GM19351 (cell line): ENCODE measurements around the gene CSNK1A1.

Experiments
- ATAC-seq: cut with Tn5 transposase; IDR thresholded peaks from one replicate; pipeline ENCODE4 v1.9.1; 2021; ENCODE audit warnings: mild to moderate bottlenecking, moderate library complexity; ENCODE audit not compliant: unreplicated experiment

CSNK1A1 gene

GRCh38 chr5:149495673-149496072 is 55.6 kb downstream of the CSNK1A1 start:
- ATAC-seq = no peak

- ATAC-seq = no peak
These were observed 57.9 kb downstream of the CSNK1A1 start for GRCh38 chr5:149493316-149493715.

DNA sequence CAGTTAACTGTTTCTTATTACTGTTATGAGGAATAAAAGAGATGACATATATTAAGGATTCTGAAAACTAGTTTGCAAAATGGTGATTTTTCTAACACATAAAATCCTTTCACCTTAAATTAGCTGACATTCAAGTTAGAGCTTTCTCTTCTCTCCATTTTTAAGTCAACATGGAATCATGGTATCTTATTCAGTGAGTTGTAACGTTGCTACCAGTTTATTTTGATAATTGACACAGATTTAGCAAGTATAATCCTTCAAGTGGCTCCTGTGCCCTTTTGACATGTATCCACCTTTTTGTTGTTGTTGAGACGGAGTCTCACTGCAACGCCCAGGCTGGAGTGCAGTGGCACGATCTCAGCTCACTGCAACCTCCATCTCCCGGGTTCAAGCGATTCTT is 58.5 kb downstream of the CSNK1A1 start:
- ATAC-seq = no peak

GRCh38 chr5:149490599-149491485 is 60.4 kb downstream of the CSNK1A1 start:
- no peak for ATAC-seq

- ATAC-seq = no peak
These were observed 61.6 kb downstream of the CSNK1A1 start for GRCh38 chr5:149489605-149490037.

- no peak for ATAC-seq
These were observed 62.5 kb downstream of the CSNK1A1 start for GRCh38 chr5:149488645-149489306.

- ATAC-seq = no peak
These were observed 63.6 kb downstream of the CSNK1A1 start for GRCh38 chr5:149487672-149488071.

DNA sequence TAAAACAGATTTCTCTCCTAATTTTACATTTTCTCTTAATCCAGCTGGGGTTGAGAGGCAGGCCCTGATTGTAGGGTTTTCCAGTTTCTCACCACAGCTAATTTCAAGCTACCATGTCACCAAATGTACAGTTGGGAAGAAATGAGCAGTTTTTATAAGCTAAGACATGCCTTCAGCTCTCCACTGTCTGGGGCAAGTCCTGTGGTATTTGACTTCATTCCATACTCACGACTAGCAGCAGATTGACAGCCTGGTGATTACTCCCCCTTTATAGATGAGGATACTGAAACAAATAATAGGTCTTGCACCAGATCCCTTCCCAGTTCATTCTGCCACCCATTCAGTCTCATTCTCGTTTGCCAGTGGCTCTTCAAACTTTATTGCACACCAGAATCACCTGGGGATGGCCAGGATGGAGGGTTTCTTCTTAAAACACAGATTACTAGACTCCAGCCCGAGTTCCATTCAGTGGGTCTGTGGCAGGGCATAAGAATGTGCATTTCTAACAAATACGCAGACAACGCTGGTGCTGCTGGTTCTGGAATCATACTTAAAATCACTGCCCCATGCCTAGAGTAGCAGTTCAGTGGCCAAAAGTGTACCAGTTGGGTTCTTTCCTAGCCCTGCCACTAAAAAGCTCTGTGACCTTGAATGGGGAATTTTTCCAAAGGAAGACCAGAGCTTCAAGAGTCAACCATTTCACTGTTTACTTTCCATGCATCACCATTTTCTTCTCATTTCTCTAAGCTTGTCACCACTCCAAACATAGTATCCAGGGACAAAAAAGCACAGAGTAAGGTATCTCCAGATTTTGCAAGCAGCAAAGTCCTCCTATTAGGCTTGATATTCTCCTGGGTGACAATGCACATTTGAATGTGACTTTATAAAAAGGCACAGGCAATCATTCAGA is 64.3 kb downstream of the CSNK1A1 start:
- no peak for ATAC-seq

DNA sequence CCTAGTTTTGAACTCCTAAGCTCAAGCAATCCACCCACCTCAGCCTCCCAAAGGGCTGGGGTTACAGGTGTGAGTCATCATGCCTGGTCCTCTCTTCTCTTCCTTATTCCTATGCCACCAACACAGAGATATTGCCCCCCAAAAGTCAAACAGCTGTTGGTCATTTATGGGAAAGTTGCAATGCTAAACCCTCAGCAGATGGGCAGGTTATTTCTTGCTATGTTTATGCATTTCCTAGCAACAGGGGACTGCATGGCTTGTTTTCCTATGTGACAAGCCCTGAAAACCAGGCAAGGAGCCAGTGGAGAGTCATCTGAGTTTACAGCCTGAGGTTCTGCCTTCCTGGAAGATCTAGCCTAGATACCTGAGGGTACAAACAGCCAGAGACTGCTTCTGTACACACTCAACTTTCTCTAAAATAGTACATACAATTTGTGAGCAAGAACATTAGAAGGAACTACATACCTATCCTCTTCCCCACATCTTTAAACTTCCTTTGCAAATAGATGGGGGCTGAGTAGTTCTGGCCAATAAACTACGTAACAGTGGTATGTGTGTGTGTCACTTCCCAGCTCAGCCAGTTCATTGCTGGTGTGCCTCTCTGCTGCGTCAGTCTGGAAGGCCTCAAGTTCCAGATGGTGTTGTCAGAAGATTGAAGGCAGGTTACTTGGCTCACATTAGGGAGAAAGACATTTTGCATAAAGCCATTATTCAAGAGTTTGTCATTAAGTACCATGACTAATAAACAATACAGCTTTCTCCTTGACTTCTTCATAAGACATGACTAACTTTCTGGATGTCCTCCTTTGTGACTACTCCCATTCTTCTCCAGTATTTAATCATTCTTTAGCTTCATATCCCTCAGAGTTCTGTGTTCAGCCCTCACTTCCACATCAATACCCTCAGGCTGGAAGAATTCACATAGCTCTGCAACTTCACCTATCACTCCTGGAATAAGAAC is 65.3 kb downstream of the CSNK1A1 start:
- no peak for ATAC-seq

- no peak for ATAC-seq
These were observed 69.8 kb downstream of the CSNK1A1 start for GRCh38 chr5:149481485-149481884.

DNA sequence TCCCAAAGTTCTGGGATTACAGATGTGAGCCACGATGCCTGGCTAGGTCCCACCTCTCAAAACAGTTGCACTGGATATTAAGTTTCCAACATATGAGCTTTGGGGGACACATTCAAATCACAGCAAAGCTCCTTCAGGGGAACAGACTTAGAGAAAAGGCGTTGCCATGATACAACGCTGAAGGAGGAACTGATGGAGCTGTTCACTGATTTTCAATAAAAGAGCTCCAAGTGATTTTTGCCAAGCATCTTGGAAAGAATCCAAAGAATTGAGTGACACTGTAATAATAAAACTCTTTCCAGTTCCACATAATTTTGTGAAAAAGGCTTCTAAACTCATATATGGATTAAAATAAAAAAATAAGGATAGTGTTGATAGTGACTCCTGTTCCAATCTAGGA is 72.5 kb downstream of the CSNK1A1 start:
- no peak for ATAC-seq

GRCh38 chr5:149475777-149476176 is 75.5 kb downstream of the CSNK1A1 start:
- ATAC-seq = no peak

DNA sequence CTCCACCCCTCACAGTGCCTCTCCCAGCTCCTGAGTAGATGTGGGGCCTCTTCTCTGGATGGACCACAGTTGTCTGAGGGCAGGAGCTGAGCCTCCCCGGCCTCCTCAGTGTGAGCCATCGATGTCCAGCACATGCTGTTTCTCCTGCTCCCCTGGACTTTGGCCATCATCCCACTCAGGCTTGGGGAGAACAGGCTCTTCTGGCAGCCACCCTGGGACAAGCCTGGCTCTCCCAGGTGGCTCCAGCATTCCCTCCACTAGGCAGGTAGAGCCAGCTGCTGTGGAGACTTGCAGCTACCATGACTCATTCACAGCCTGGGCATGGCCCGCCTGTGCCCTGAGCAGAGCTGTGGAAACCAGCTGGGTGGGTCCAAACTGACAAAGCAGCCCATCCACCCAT is 77.0 kb downstream of the CSNK1A1 start:
- ATAC-seq = no peak

GRCh38 chr5:149473441-149473840 is 77.8 kb downstream of the CSNK1A1 start:
- ATAC-seq = no peak

DNA sequence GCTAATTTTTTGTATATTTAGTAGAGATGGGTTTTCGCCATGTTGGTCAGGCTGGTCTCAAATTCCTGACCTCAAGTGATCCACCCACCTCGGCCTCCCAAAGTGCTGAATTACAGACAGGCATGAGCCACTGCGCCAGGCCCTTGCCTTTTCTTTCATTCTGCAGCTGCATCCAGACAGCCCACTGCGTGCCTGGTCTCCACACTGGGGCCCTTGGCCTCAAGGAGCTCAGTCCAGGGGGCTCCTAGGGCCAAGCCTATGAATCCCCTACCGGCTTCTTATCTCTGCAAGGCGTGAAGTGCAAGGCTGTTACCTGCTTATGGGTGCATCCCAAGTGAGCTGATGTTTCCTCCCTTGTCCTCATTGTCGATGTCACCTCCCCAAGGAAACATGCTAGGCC is 78.8 kb downstream of the CSNK1A1 start:
- ATAC-seq = no peak

DNA sequence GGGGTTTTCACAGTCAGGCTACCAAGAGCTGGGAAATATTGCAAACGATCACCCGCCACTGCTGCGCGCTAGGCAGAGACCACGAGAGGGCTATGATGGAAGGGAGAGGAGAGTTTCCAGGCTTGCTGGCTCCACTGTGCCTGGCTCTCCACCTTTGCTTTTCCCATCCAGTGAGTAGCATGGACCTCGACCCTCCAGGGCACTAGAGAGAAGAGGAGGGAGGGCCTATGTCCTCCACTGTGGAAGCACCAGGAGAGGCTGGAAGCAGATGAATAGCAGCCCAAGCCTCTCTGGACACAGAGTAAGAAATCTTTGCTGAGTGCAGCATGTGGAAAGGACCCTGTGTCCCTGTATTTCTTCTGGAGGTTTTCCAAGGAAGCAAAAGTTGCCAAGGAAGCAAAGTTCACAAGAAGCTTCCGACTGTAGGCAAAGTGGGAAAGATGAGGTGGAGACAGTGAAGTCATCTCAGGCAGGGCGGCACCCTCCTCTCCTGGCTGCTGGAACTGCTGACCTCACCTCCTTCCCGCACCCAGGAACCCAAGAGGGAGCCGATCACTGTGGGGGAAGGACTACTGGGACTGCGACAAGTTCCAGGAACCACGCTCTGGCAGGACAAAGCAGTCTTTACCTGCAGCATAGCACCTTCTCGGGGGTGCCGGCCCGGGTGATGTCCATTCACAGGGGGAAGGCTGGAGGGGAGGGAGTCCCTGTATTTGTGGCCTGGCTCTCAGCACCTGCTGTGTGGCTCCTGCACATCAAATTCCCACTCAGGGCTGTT is 79.6 kb downstream of the CSNK1A1 start:
- no peak for ATAC-seq

GRCh38 chr5:149470942-149471341 is 80.3 kb downstream of the CSNK1A1 start:
- no peak for ATAC-seq

DNA sequence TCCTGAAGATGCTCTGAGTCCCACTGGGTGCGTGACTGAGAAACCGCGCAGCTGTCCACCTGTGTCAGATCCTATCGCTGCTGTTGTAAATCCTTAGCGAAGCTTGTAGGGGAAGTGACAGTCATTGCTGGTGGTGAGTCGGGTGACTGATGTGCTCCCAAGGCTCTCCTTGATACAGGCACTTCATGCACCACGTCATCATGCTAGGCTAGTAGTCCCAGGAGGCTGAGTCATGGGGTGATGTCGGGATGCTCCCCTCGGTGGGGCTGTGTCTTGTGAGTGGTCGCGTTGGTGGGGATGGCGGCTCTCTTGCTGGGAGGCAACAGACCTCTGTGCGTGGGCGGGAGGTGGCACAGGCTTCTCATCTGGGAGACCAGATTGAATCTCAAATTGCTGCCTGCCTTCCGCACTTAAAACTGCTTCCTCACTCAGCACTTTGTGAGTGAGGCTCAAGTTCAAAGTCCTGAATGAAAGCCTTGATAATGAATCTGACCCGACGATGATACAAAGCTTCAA is 84.7 kb downstream of the CSNK1A1 start:
- no peak for ATAC-seq
